Measurements from ENCODE around the gene ADAMTS15.

The ADAMTS15 gene

GRCh38 chr11:130427581-130428315 lies 20.7 kb upstream of the ADAMTS15 start:
- Histone ChIP-seq H3K9me3 (ENCODE audit: control insufficient read depth, low read length) (no peaks in the 10 kb centered on the region), H3K36me3 (ENCODE audit: control insufficient read depth, insufficient read depth, low read length) (no peaks in the 10 kb centered on the region), H3K4me1 (ENCODE audit: control insufficient read depth, insufficient read depth, low read length, poor library complexity, severe bottlenecking) (peaks cover 4% of the 10 kb centered on the region), H3K27ac (ENCODE audit: low read depth, low read length, severe bottlenecking) (no peak overlapping the region), H3K4me3 (ENCODE audit: extremely low read depth, insufficient read depth, low read length, poor library complexity, severe bottlenecking) (peak overlapping the region; percentile 25)
- WGBS, 2 experiments (ENCODE audit: insufficient coverage in 2 of 2), result 1% methylated on average over 44 to 70 of the region's 84 CpGs

DNA sequence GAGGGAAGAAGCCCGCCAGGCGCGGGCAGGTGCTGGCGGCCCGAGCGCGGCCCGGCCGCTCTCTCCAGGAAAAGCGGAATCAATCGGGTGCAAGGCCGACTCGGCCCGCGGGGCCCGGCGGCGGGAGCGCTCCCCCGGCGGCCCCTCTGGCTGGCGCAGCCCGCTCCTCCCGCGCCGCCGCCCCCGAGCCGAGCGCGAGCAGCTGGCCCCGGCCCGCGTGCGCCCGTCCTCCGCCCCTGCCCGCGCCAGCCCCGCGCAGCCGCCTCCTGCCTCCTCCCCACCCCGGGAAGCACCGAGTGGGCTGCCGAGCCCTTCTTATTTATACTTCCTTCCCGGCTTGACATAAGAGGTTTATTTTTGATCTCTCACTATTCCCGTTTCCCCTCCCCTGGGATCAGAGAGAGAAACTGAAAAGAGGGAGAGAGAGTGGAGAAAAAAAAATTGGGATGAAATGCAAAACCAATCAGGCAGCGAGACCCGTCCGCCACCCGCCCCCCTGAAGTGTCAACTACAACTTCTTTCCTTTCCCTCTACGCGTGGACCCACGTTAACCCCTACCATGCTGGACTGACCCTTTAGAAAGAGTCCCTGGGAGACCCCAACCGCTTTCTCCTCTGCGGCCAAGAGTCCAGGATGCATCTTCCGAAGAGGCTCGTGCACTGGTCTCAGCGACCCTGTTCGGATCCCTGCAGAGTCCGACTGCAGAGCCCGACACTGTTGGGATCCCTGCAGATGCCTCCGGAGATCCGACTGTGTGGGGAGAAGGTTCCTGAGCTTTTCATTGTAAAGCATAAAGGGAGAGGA lies 19.9 kb upstream of the ADAMTS15 start, which contains the start of gene ADAMTS8:
Gene ADAMTS8 (minus strand): TSS at position 294 of the 804 bp plus-strand sequence. CDS start 323 bp downstream, outside the sequence.
- no peaks in the 10 kb centered on the region for H3K36me3 ChIP-seq (ENCODE audit: control insufficient read depth, insufficient read depth, low read length)
- peaks cover 4% of the 10 kb centered on the region for H3K4me1 ChIP-seq (ENCODE audit: control insufficient read depth, insufficient read depth, low read length, poor library complexity, severe bottlenecking)
- no peaks in the 10 kb centered on the region for H3K9me3 ChIP-seq (ENCODE audit: control insufficient read depth, low read length)
- no peak within 1 kb of the TSS for H3K27ac ChIP-seq (ENCODE audit: low read depth, low read length, severe bottlenecking)
- peak within 1 kb of the TSS; percentile 25 for H3K4me3 ChIP-seq (ENCODE audit: extremely low read depth, insufficient read depth, low read length, poor library complexity, severe bottlenecking)
- 1 to 6% methylated on average over 29 to 57 of the region's 64 CpGs for WGBS, 2 experiments (ENCODE audit: insufficient coverage in 2 of 2)

- Histone ChIP-seq H3K4me1 (ENCODE audit: control insufficient read depth, insufficient read depth, low read length, poor library complexity, severe bottlenecking) (peaks cover 4% of the 10 kb centered on the region), H3K4me3 (ENCODE audit: extremely low read depth, insufficient read depth, low read length, poor library complexity, severe bottlenecking) (no peak overlapping the region), H3K27ac (ENCODE audit: low read depth, low read length, severe bottlenecking) (no peak overlapping the region), H3K36me3 (ENCODE audit: control insufficient read depth, insufficient read depth, low read length) (no peaks in the 10 kb centered on the region), H3K9me3 (ENCODE audit: control insufficient read depth, low read length) (no peaks in the 10 kb centered on the region)
- WGBS, 2 experiments (ENCODE audit: insufficient coverage in 2 of 2), result 80% methylated on average over 1 of the region's 2 CpGs; no CpG with 5 or more reads in 1 of the 2 experiments
Observed at GRCh38 chr11:130429120-130429681, 19.2 kb upstream of the ADAMTS15 start.

DNA sequence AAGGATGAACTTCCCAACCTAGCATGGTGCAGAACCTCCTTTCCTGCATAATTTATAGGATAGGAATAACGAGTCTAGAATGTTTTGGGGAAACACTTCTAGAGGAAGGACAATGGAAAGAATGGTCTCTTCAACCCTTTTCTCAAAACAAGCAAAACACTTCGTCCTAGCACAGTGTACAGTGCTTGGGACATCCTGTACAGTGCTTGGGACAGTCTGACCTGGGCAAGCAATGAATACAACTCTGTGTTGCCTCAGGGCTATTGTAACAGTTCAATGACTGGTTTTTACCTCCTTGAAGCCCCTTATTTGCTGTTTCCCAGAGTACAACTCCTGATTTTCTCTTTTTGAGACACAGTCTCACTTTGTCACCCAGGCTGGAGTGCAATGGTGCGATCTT lies 18.5 kb upstream of the ADAMTS15 start:
- Histone ChIP-seq H3K4me1 (ENCODE audit: control insufficient read depth, insufficient read depth, low read length, poor library complexity, severe bottlenecking) (peaks cover 4% of the 10 kb centered on the region), H3K9me3 (ENCODE audit: control insufficient read depth, low read length) (no peaks in the 10 kb centered on the region), H3K36me3 (ENCODE audit: control insufficient read depth, insufficient read depth, low read length) (no peaks in the 10 kb centered on the region), H3K27ac (ENCODE audit: low read depth, low read length, severe bottlenecking) (no peak overlapping the region), H3K4me3 (ENCODE audit: extremely low read depth, insufficient read depth, low read length, poor library complexity, severe bottlenecking) (no peak overlapping the region)
- 73 to 88% methylated on average over 2 of the region's 3 CpGs for WGBS, 2 experiments (ENCODE audit: insufficient coverage in 2 of 2)

- no peak overlapping the region for H3K27ac ChIP-seq (ENCODE audit: low read depth, low read length, severe bottlenecking)
- no peaks in the 10 kb centered on the region for H3K36me3 ChIP-seq (ENCODE audit: control insufficient read depth, insufficient read depth, low read length)
- 54 to 57% methylated on average over 5 of the region's 10 CpGs for WGBS, 2 experiments (ENCODE audit: insufficient coverage in 2 of 2)
- H3K4me3 ChIP-seq (ENCODE audit: extremely low read depth, insufficient read depth, low read length, poor library complexity, severe bottlenecking), result no peak overlapping the region
- H3K4me1 ChIP-seq (ENCODE audit: control insufficient read depth, insufficient read depth, low read length, poor library complexity, severe bottlenecking), result peaks cover 13% of the 10 kb centered on the region
- no peaks in the 10 kb centered on the region for H3K9me3 ChIP-seq (ENCODE audit: control insufficient read depth, low read length)
Observed at GRCh38 chr11:130431331-130431773, 17.1 kb upstream of the ADAMTS15 start.

DNA sequence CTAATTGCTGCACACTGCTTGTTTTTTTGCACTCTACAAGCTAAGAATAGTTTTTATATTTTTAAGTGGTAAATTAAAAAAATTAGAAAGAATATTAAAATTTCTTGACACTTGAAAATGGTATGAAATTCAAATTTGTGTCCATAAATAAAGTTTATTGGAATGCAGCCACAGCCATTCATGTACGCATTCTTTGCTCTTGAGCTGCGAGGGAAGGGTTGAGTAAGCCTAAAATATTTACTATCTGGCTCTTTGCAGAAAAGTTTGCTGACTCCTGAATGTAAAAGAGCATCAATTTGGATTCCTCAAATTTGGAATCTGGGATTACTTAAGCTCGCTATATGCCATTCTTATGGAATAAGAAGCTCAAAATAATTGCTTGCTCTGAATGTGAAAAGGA lies 16.6 kb upstream of the ADAMTS15 start:
- Histone ChIP-seq H3K36me3 (ENCODE audit: control insufficient read depth, insufficient read depth, low read length) (no peaks in the 10 kb centered on the region), H3K27ac (ENCODE audit: low read depth, low read length, severe bottlenecking) (no peak overlapping the region), H3K9me3 (ENCODE audit: control insufficient read depth, low read length) (no peaks in the 10 kb centered on the region), H3K4me3 (ENCODE audit: extremely low read depth, insufficient read depth, low read length, poor library complexity, severe bottlenecking) (no peak overlapping the region), H3K4me1 (ENCODE audit: control insufficient read depth, insufficient read depth, low read length, poor library complexity, severe bottlenecking) (peaks cover 16% of the 10 kb centered on the region)
- WGBS, 2 experiments (ENCODE audit: insufficient coverage in 2 of 2), result 76 to 79% methylated on average over 2 to 3 of the region's 3 CpGs

DNA sequence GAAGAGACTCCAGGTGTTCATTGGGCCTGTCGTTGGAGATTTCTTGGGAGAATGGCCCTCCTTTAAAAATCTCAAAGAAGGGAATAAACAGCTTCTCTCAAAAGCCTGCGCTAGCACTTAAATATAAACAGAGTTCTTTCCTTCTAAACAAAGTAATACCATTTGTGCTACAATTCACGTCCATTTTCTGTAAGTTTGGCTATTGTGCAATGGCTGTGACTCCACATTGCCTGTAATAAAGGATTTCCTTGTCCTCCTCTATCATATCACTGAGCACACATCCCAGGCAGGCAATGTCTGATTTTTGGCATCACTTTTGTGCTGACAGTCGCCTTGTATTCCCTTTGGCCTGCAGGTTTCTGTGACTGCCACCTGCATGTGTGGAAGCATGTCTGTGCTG lies 15.1 kb upstream of the ADAMTS15 start:
- no peak overlapping the region for H3K27ac ChIP-seq (ENCODE audit: low read depth, low read length, severe bottlenecking)

GRCh38 chr11:130434521-130435223 lies 13.8 kb upstream of the ADAMTS15 start:
- 0% methylated on average over 16 to 17 of the region's 20 CpGs for WGBS, 2 experiments (ENCODE audit: insufficient coverage in 2 of 2)
- no peaks in the 10 kb centered on the region for H3K36me3 ChIP-seq (ENCODE audit: control insufficient read depth, insufficient read depth, low read length)
- no peaks in the 10 kb centered on the region for H3K9me3 ChIP-seq (ENCODE audit: control insufficient read depth, low read length)
- peaks cover 12% of the 10 kb centered on the region for H3K4me1 ChIP-seq (ENCODE audit: control insufficient read depth, insufficient read depth, low read length, poor library complexity, severe bottlenecking)
- H3K4me3 ChIP-seq (ENCODE audit: extremely low read depth, insufficient read depth, low read length, poor library complexity, severe bottlenecking), result peak overlapping the region; percentile 60
- H3K27ac ChIP-seq (ENCODE audit: low read depth, low read length, severe bottlenecking), result no peak overlapping the region

More for the DNA sequence above, 15.1 kb upstream of the ADAMTS15 start:
- 84 to 95% methylated on average over 2 to 3 of the region's 4 CpGs for WGBS, 2 experiments (ENCODE audit: insufficient coverage in 2 of 2)
- H3K36me3 ChIP-seq (ENCODE audit: control insufficient read depth, insufficient read depth, low read length), result no peaks in the 10 kb centered on the region
- no peaks in the 10 kb centered on the region for H3K9me3 ChIP-seq (ENCODE audit: control insufficient read depth, low read length)
- H3K4me1 ChIP-seq (ENCODE audit: control insufficient read depth, insufficient read depth, low read length, poor library complexity, severe bottlenecking), result peaks cover 16% of the 10 kb centered on the region
- no peak overlapping the region for H3K4me3 ChIP-seq (ENCODE audit: extremely low read depth, insufficient read depth, low read length, poor library complexity, severe bottlenecking)

DNA sequence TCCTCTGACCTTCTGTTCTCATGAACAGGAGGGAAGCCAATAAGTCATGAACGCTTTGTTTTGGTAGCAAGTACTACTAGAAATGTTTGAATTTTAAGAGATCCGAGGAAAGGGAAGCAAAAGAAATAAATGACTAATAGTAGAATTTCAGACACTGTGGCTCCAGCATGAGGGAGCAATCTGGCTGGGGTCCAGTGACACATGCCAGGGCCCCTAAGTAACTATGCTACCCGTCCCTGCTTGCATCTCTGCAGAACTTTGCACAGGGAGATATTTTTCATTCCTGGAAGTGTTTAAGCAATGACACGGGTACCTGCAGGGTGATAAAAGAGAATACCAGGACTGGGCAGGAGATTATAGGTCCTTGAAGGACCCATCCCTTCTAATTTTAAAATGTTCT lies 12.8 kb upstream of the ADAMTS15 start:
- 93 to 100% methylated on average over 3 of the region's 4 CpGs for WGBS, 2 experiments (ENCODE audit: insufficient coverage in 2 of 2)
- no peaks in the 10 kb centered on the region for H3K36me3 ChIP-seq (ENCODE audit: control insufficient read depth, insufficient read depth, low read length)
- no peak overlapping the region for H3K27ac ChIP-seq (ENCODE audit: low read depth, low read length, severe bottlenecking)
- H3K9me3 ChIP-seq (ENCODE audit: control insufficient read depth, low read length), result no peaks in the 10 kb centered on the region
- peaks cover 12% of the 10 kb centered on the region for H3K4me1 ChIP-seq (ENCODE audit: control insufficient read depth, insufficient read depth, low read length, poor library complexity, severe bottlenecking)
- H3K4me3 ChIP-seq (ENCODE audit: extremely low read depth, insufficient read depth, low read length, poor library complexity, severe bottlenecking), result no peak overlapping the region

DNA sequence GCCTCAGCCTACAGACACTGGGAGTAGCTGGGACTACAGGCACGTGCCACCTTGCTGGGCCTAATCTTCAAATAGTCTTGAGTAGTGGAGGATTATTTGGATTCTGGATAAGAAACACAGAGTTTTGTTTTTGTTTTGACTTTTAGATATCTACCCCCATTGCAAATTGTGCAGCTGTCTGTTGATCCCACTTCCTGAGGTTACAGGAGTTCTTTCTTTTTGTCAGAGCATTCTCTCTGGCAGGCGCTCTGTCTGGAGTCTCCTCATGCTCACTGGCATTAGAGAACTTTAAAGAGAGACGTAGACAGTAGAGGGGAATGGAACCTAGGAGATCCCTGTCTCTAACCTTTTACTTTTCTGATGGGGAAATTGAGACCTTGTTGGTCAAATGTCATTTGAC lies 12.3 kb upstream of the ADAMTS15 start:
- peaks cover 5% of the 10 kb centered on the region for H3K9me3 ChIP-seq (ENCODE audit: control insufficient read depth, low read length)
- 83 to 90% methylated on average over 1 to 2 of the region's 3 CpGs for WGBS, 2 experiments (ENCODE audit: insufficient coverage in 2 of 2)
- H3K27ac ChIP-seq (ENCODE audit: low read depth, low read length, severe bottlenecking), result no peak overlapping the region
- no peak overlapping the region for H3K4me3 ChIP-seq (ENCODE audit: extremely low read depth, insufficient read depth, low read length, poor library complexity, severe bottlenecking)
- H3K4me1 ChIP-seq (ENCODE audit: control insufficient read depth, insufficient read depth, low read length, poor library complexity, severe bottlenecking), result peaks cover 12% of the 10 kb centered on the region
- H3K36me3 ChIP-seq (ENCODE audit: control insufficient read depth, insufficient read depth, low read length), result no peaks in the 10 kb centered on the region

Data from mesodermal cell (in vitro differentiated cells).